ENCODE measurements around the gene MMP24. TPM values are rescaled to one million over a fixed set of nuclear protein-coding genes. Genes with fewer than 3 reads are reported as not detected.
"Not testable (repeated sequence)": the region's sequence is repeated elsewhere in the genome, so short reads cannot be mapped to it uniquely, and the experiment has no call there.

MMP24 gene
- polyA plus RNA-seq, 1 of the 3 experiments (the other 2 are of a cell fraction), result 18.1 TPM

GRCh38 chr20:35187584-35188190, 38.8 kb upstream of the MMP24 start:
- 53% methylated on average over 5 of the region's 5 CpGs for WGBS (ENCODE audit: low lambda C conversion rate)
- ChIA-PET POLR2A (no interaction called here), CTCF (interaction anchor here (1.6 kb wide), 1 partner anchor 43 kb away, joined by 7 read pairs; no protein-coding TSS in a partner anchor)
- Histone ChIP-seq H3K4me3 (ENCODE audit: low read depth in 2 of 2, low read length in 1 of 2) (no peak overlapping the region), H3K27me3 (ENCODE audit: insufficient read depth) (no peaks in the 10 kb centered on the region), H3K79me2 (ENCODE audit: insufficient read depth) (no peaks in the 10 kb centered on the region), H3K27ac (ENCODE audit: low read depth in 2 of 2, low read length in 1 of 2) (no peak overlapping the region), H2AFZ (ENCODE audit: low read depth) (no peak overlapping the region), H3K4me2 (no peak overlapping the region), H3K4me1 (ENCODE audit: control insufficient read depth in 1 of 2, insufficient read depth in 2 of 2, low read depth in 1 of 2, low read length in 1 of 2) (no peaks in the 10 kb centered on the region), H3K9ac (no peak overlapping the region), H4K20me1 (ENCODE audit: insufficient read depth) (no peaks in the 10 kb centered on the region), H3K36me3 (replicated peaks in 1 of 2; ENCODE audit: control insufficient read depth in 1 of 2, insufficient read depth in 2 of 2, low read length in 1 of 2) (no peaks in the 10 kb centered on the region), H3K9me3 (no peaks in the 10 kb centered on the region), H3K9me2 (no peaks in the 10 kb centered on the region), H3F3A (replicated peaks; ENCODE audit: insufficient read depth) (no peaks in the 10 kb centered on the region)
- no peak for DNase-seq
- TF ChIP-seq GABPA (IDR thresholded peaks at IDR 0.05; ENCODE audit: low read depth), result no peak
- no peak for TF ChIP-seq TCF12 (IDR thresholded peaks at IDR 0.05)
- no peak for TF ChIP-seq USF2 (IDR thresholded peaks at IDR 0.05; ENCODE audit: borderline replicate concordance, low read depth, low read length)
- no peak for TF ChIP-seq YY1 (IDR thresholded peaks at IDR 0.05; ENCODE audit: low read depth)
- TF ChIP-seq IRF3 (IDR thresholded peaks at IDR 0.05; ENCODE audit: low read depth, low read length), result no peak
- TF ChIP-seq NRF1 (IDR thresholded peaks at IDR 0.05; ENCODE audit: low read depth, low read length), result no peak
- no peak for TF ChIP-seq TEAD4 (IDR thresholded peaks at IDR 0.05; ENCODE audit: borderline replicate concordance, insufficient read depth)
- no peak for TF ChIP-seq TAF1 (IDR thresholded peaks at IDR 0.05; ENCODE audit: borderline replicate concordance, low read depth, low read length)
- no peak for TF ChIP-seq REST (IDR thresholded peaks at IDR 0.05; ENCODE audit: low read depth, low read length)
- TF ChIP-seq USF1 (IDR thresholded peaks at IDR 0.05; ENCODE audit: borderline replicate concordance, low read depth), result no peak
- no peak for TF ChIP-seq FOXM1 (IDR thresholded peaks at IDR 0.05; ENCODE audit: low read depth)
- no peak for TF ChIP-seq RAD21 (IDR thresholded peaks at IDR 0.05; ENCODE audit: low read length)

- H3K27ac ChIP-seq (ENCODE audit: low read depth in 2 of 2, low read length in 1 of 2); H3K4me1 ChIP-seq (ENCODE audit: control insufficient read depth in 1 of 2, insufficient read depth in 2 of 2, low read depth in 1 of 2, low read length in 1 of 2); POLR2A ChIA-PET; H3F3A ChIP-seq (replicated peaks; ENCODE audit: insufficient read depth); H3K9ac ChIP-seq; H4K20me1 ChIP-seq (ENCODE audit: insufficient read depth); H3K27me3 ChIP-seq (ENCODE audit: insufficient read depth); H3K79me2 ChIP-seq (ENCODE audit: insufficient read depth); DNase-seq; H3K4me3 ChIP-seq (ENCODE audit: low read depth in 2 of 2, low read length in 1 of 2); H2AFZ ChIP-seq (ENCODE audit: low read depth); H3K4me2 ChIP-seq; H3K9me3 ChIP-seq; H3K36me3 ChIP-seq (replicated peaks in 1 of 2; ENCODE audit: control insufficient read depth in 1 of 2, insufficient read depth in 2 of 2, low read length in 1 of 2); H3K9me2 ChIP-seq: not testable (repeated sequence)
- WGBS (ENCODE audit: low lambda C conversion rate), result 63% methylated on average over 8 of the region's 8 CpGs
- CTCF ChIA-PET, result interaction anchor here (1.3 kb wide), 1 partner anchor 45 kb away, joined by 3 read pairs; no protein-coding TSS in a partner anchor
These were observed 37.3 kb upstream of the MMP24 start for GRCh38 chr20:35189223-35189622.

Data from SK-N-SH (cell line).